GM23338 (cell line): ENCODE measurements around the gene ITPR2.

Experiments
- CREB1 ChIP-seq: fragments of 250-450 bp; sonication (Bioruptor Pico); IDR thresholded peaks from 2 replicates; pipeline ENCODE4 v1.5.0; 2020; ENCODE audit warnings: low read depth, mild to moderate bottlenecking, moderate library complexity
- CTCF ChIP-seq, 2 experiments: fragments of 200-600 bp in 1 of 2; sonication (generic) in 1 of 2; conservative IDR thresholded peaks; 2 replicates each; pipeline versions ENCODE4 v1.5.1 to v1.6.1; 2016 to 2017; ENCODE audit warnings: antibody characterized with exemption in 2 of 2, low read depth in 2 of 2, mild to moderate bottlenecking in 2 of 2, moderate library complexity in 1 of 2
- ETS1 ChIP-seq: IDR thresholded peaks from 2 replicates; pipeline ENCODE4 v1.6.1; 2016; ENCODE audit warnings: antibody characterized with exemption
- EZH2 ChIP-seq: fragments of 200-600 bp; sonication (generic); IDR thresholded peaks from one replicate; pipeline ENCODE4 v1.8.0; 2017; ENCODE audit warnings: antibody characterized with exemption, mild to moderate bottlenecking, low read depth; ENCODE audit not compliant: unreplicated experiment
- EZH2phosphoT487 ChIP-seq: fragments of 200-600 bp; sonication (generic); IDR thresholded peaks from one replicate; pipeline ENCODE4 v1.8.1; 2018; ENCODE audit warnings: antibody characterized with exemption; ENCODE audit not compliant: unreplicated experiment
- JUNB ChIP-seq: IDR thresholded peaks from one replicate; pipeline ENCODE4 v1.6.1; 2016; ENCODE audit warnings: antibody characterized with exemption; ENCODE audit not compliant: unreplicated experiment
- NANOG ChIP-seq: IDR thresholded peaks from 2 replicates; pipeline ENCODE4 v1.6.1; 2016; ENCODE audit warnings: antibody characterized with exemption, borderline replicate concordance
- POLR2AphosphoS5 ChIP-seq: IDR thresholded peaks from 2 replicates; pipeline ENCODE4 v1.6.1; 2016; ENCODE audit warnings: antibody characterized with exemption, low read depth
- REST ChIP-seq: IDR thresholded peaks from one replicate; pipeline ENCODE4 v1.6.1; 2018; ENCODE audit warnings: antibody characterized with exemption; ENCODE audit not compliant: unreplicated experiment
- STAT1 ChIP-seq: IDR thresholded peaks from one replicate; pipeline ENCODE4 v1.6.1; 2016; ENCODE audit warnings: antibody characterized with exemption; ENCODE audit not compliant: unreplicated experiment
- ZNF114 ChIP-seq: fragments of 250-450 bp; sonication (Bioruptor Pico); IDR thresholded peaks from 2 replicates; pipeline ENCODE4 v1.5.0; 2020; ENCODE audit warnings: mild to moderate bottlenecking, moderate library complexity
- ZNF331 ChIP-seq: fragments of 250-450 bp; sonication (Bioruptor Pico); IDR thresholded peaks from 2 replicates; pipeline ENCODE4 v1.5.0; 2020; ENCODE audit warnings: low read depth, mild to moderate bottlenecking, moderate library complexity
- ZNF462 ChIP-seq: fragments of 250-450 bp; sonication (Bioruptor Pico); IDR thresholded peaks from 2 replicates; pipeline ENCODE4 v1.5.0; 2020; ENCODE audit warnings: mild to moderate bottlenecking, moderate library complexity

GRCh38 chr12:26297396-26298070 is 535.5 kb downstream of the ITPR2 start:
- TF ChIP-seq CTCF (conservative IDR thresholded peaks at IDR 0.05; ENCODE audit: low read depth in 2 of 2) (no peak), ZNF331 (no peak), EZH2 (no peak), POLR2AphosphoS5 (no peak), ETS1 (no peak), EZH2phosphoT487 (no peak), REST (no peak), CREB1 (CRISPR knock-in tag) (no peak), JUNB (no peak), NANOG (no peak), ZNF462 (CRISPR knock-in tag) (no peak), STAT1 (no peak), ZNF114 (CRISPR knock-in tag) (no peak)
